Adrenal gland (tissue), 12 donors: ENCODE measurements around the gene TMEM179. TPM values are rescaled to one million over a fixed set of nuclear protein-coding genes. Genes with fewer than 3 reads are reported as not detected.
A peak's percentile ranks its signal among the peaks of the same experiment; 100 is the strongest.

ENCODE experiments used
- DNase-seq, 7 donors: peaks; one replicate each; pipeline ENCODE4 v3.0.0-alpha.2; 2019 to 2020
- H3K27ac ChIP-seq, 5 donors: fragments of 200-600 bp; sonication (generic) in 4 of 5; 1 replicate in 3 of 5; 2 replicates in 2 of 5; pipeline versions ENCODE4 v1.5.1 to v1.8.0; 2016 to 2020; ENCODE audit warnings: mild to moderate bottlenecking in 1 of 5
- H3K27me3 ChIP-seq: fragments of 200-600 bp; 2 replicates; pipeline ENCODE4 v1.8.0; 2021
- H3K36me3 ChIP-seq, 2 donors: fragments of 200-600 bp; replicated peaks in 1 of 2; 1 replicate in 1 of 2; 2 replicates in 1 of 2; pipeline versions ENCODE4 v1.5.1 to v1.8.0; 2018 to 2022
- H3K4me1 ChIP-seq, 2 donors: fragments of 200-600 bp; replicated peaks in 1 of 2; 1 replicate in 1 of 2; 2 replicates in 1 of 2; pipeline versions ENCODE4 v1.5.1 to v1.8.0; 2018 to 2021
- H3K4me3 ChIP-seq, 4 donors: fragments of 200-600 bp; sonication (generic) in 3 of 4; one replicate each; pipeline ENCODE4 v1.5.1; 2016 to 2018
- H3K9me3 ChIP-seq, 3 donors: fragments of 200-600 bp; sonication (generic) in 1 of 3; replicated peaks in 1 of 3; 1 replicate in 2 of 3; 2 replicates in 1 of 3; pipeline versions ENCODE4 v1.5.1 to v1.8.0; 2016 to 2021
- CTCF ChIP-seq, 6 experiments: fragments of 450-650 bp in 4 of 6; fragments of 200-600 bp in 2 of 6; sonication (generic) in 1 of 6; IDR thresholded peaks; 1 replicate in 5 of 6; 2 replicates in 1 of 6; pipeline versions ENCODE4 v1.5.1 to v1.8.0; 2016 to 2021; ENCODE audit warnings: antibody characterized with exemption in 6 of 6, mild to moderate bottlenecking in 2 of 6, moderate library complexity in 1 of 6
- POLR2A ChIP-seq, 2 donors: fragments of 450-650 bp; IDR thresholded peaks; one replicate each; pipeline ENCODE4 v1.6.1; 2017; ENCODE audit warnings: antibody characterized with exemption in 2 of 2, mild to moderate bottlenecking in 2 of 2, moderate library complexity in 1 of 2
- WGBS, 4 donors: extraction: QIAGEN DNeasy Blood & Tissue Kit in 2 of 4; methylation state at CpG; one replicate each; pipeline versions ENCODE4 v1.1.5 to v1.1.7; 2013 to 2017; 5-methylcytosine and 5-hydroxymethylcytosine counted together
- intact Hi-C, 2 donors: fragments of 100-400 bp; cut with DNase I; formaldehyde crosslinking; loops; one replicate each; pipeline versions ENCODE4 v1.14.1 to v1.15.0; 2022 to 2023
- polyA plus RNA-seq, 3 donors: library from polyadenylated mRNA; stranded (reverse); fragments of 200-250 nt in 2 of 3; fragments of 350-450 nt in 1 of 3; fragmentation: Illumina TruSeq in 1 of 3; extraction: RNeasy Lipid Tissue Mini Kit (QIAGEN cat#74804) in 1 of 3; gene quantifications; one replicate each; pipeline ENCODE4 v1.2.3, GENCODE V29; 2013 to 2014
- total RNA-seq, 9 donors: library from RNA; depleted of rRNA in 4 of 9; stranded (reverse); fragments of >200 nt in 4 of 9; fragments of 120-200 nt in 1 of 9; fragmentation: NEBNext Ultra II Directional in 1 of 9; extraction: Animal tissue kit (Norgen Biotek cat#: 25700) in 1 of 9; gene quantifications; one replicate each; pipeline versions ENCODE4 v1.1.0 to v1.2.4, GENCODE V29; 2013 to 2023
- donor health status: healthy with polysubstance abuse.
- donor health status: Bipolar disorder and iron deficiency.
- donor health status: DM: yes; HTN: yes; CAD: no.
- donor health status: DM: no; HTN: no; CAD: no.
- donor health status: DM: no; HTN: no; CAD: no.
- donor health status: DM: yes; HTN: yes; CAD: no.

Gene TMEM179
- total and polyA plus RNA-seq, 12 donors = 4.3 to 76.7 (median 13.2) TPM

GRCh38 chr14:104546591-104547309 is 57.8 kb downstream of the TMEM179 start:
- no peaks in the 10 kb centered on the region for H3K9me3 ChIP-seq
- peak in 1 of 7 donors; percentile 3 for DNase-seq
- intact Hi-C loops = no loop called here
- no peaks in the 10 kb centered on the region for H3K36me3 ChIP-seq
- no peak overlapping the region for H3K4me3 ChIP-seq
- TF ChIP-seq POLR2A (IDR thresholded peaks at IDR 0.05) (no peak), CTCF (IDR thresholded peaks at IDR 0.05) (no peak)
- H3K27ac ChIP-seq = no peak overlapping the region
- H3K4me1 ChIP-seq = no peaks in the 10 kb centered on the region
- peaks cover 12% of the 10 kb centered on the region for H3K27me3 ChIP-seq
- WGBS, 4 donors = 81 to 87% (median 83%) methylated on average over 6 to 19 of the region's 19 CpGs

- no peaks in the 10 kb centered on the region for H3K9me3 ChIP-seq
- no peaks in the 10 kb centered on the region for H3K4me1 ChIP-seq
- peak in 3 of 7 donors; percentile 9 to 28 (median 11) for DNase-seq
- no peak overlapping the region for H3K27ac ChIP-seq
- WGBS, 4 donors = 24 to 48% (median 32%) methylated on average over 9 to 24 of the region's 24 CpGs
- peaks cover 12% of the 10 kb centered on the region for H3K27me3 ChIP-seq
- no peaks in the 10 kb centered on the region for H3K36me3 ChIP-seq
- intact Hi-C loops = no loop called here
- TF ChIP-seq POLR2A (IDR thresholded peaks at IDR 0.05) (no peak), CTCF (IDR thresholded peaks at IDR 0.05) (no peak)
- H3K4me3 ChIP-seq = no peak overlapping the region
Measured at GRCh38 chr14:104545942-104546501, 58.5 kb downstream of the TMEM179 start.

- intact Hi-C loops = no loop called here
- no peaks in the 10 kb centered on the region for H3K4me1 ChIP-seq
- 50 to 74% (median 55%) methylated on average over 16 to 32 of the region's 32 CpGs for WGBS, 4 donors
- H3K36me3 ChIP-seq = no peaks in the 10 kb centered on the region
- TF ChIP-seq CTCF (IDR thresholded peaks at IDR 0.05) = no peak
- TF ChIP-seq POLR2A (IDR thresholded peaks at IDR 0.05) = no peak
- no peak overlapping the region for H3K27ac ChIP-seq
- H3K27me3 ChIP-seq = peaks cover 12% of the 10 kb centered on the region
- no peaks in the 10 kb centered on the region for H3K9me3 ChIP-seq
- DNase-seq = peak in 1 of 7 donors; percentile 4
- no peak overlapping the region for H3K4me3 ChIP-seq
Measured at GRCh38 chr14:104545151-104545941, 59.2 kb downstream of the TMEM179 start.

- H3K4me3 ChIP-seq = no peak overlapping the region
- no peaks in the 10 kb centered on the region for H3K36me3 ChIP-seq
- DNase-seq = no peak
- intact Hi-C loops = no loop called here
- H3K27ac ChIP-seq = no peak overlapping the region
- peaks cover 12% of the 10 kb centered on the region for H3K27me3 ChIP-seq
- no peaks in the 10 kb centered on the region for H3K9me3 ChIP-seq
- no peaks in the 10 kb centered on the region for H3K4me1 ChIP-seq
- no peak for TF ChIP-seq POLR2A (IDR thresholded peaks at IDR 0.05)
- TF ChIP-seq CTCF (IDR thresholded peaks at IDR 0.05) = no peak
- WGBS, 4 donors = 60 to 72% (median 66%) methylated on average over 9 to 17 of the region's 17 CpGs
Measured at GRCh38 chr14:104544362-104544961, 60.1 kb downstream of the TMEM179 start.
